ENCODE results near the gene CRIM1. TPM values are rescaled to one million over a fixed set of nuclear protein-coding genes. Genes with fewer than 3 reads are reported as not detected.

The CRIM1 gene
- total RNA-seq, 1 donor from 2014 or later, result 273 TPM

DNA sequence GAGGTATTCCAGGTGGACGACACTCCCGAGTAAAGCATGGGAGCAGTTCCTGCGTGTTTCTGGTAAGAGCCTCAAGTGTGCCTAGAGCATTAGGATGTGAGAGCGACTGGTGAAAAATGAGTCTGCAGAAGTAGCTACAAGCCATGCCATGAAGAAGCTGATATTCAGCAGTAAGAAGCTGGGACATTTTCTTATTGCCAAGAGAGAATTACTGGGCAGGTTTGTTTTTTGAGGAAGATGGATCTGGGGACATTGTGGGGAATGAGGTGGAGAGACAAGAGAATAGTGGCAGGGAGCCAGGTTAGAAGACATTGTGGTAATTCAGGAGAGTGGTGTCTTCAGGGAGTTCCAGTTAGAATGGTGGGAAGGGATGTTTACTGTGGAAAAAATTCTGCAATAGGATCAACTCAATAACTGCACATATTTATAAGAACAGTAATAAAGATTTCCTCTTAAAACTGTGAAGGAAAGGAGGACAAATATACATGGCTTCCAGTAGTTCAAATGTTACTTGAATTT lies 38.2 kb downstream of the CRIM1 start:
- peak overlapping the region in 1 of 2 donors; percentile 34 for H3K27ac ChIP-seq
- no peaks in the 10 kb centered on the region for H3K9me3 ChIP-seq
- no peaks in the 10 kb centered on the region for H3K27me3 ChIP-seq
- peaks cover 0 to 34% of the 10 kb centered on the region in 2 donors for H3K4me1 ChIP-seq
- intact Hi-C loops (cut with DNase I), result no loop called here
- TF ChIP-seq, protein P1, sequence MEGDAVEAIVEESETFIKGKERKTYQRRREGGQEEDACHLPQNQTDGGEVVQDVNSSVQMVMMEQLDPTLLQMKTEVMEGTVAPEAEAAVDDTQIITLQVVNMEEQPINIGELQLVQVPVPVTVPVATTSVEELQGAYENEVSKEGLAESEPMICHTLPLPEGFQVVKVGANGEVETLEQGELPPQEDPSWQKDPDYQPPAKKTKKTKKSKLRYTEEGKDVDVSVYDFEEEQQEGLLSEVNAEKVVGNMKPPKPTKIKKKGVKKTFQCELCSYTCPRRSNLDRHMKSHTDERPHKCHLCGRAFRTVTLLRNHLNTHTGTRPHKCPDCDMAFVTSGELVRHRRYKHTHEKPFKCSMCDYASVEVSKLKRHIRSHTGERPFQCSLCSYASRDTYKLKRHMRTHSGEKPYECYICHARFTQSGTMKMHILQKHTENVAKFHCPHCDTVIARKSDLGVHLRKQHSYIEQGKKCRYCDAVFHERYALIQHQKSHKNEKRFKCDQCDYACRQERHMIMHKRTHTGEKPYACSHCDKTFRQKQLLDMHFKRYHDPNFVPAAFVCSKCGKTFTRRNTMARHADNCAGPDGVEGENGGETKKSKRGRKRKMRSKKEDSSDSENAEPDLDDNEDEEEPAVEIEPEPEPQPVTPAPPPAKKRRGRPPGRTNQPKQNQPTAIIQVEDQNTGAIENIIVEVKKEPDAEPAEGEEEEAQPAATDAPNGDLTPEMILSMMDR (IDR thresholded peaks at IDR 0.05), result no peak
- DNase-seq (ENCODE audit: low spot score in 2 of 2), result no peak
- H3K36me3 ChIP-seq, result peaks cover 10 to 13% of the 10 kb centered on the region in 2 donors
- no peak overlapping the region for H3K4me3 ChIP-seq

DNA sequence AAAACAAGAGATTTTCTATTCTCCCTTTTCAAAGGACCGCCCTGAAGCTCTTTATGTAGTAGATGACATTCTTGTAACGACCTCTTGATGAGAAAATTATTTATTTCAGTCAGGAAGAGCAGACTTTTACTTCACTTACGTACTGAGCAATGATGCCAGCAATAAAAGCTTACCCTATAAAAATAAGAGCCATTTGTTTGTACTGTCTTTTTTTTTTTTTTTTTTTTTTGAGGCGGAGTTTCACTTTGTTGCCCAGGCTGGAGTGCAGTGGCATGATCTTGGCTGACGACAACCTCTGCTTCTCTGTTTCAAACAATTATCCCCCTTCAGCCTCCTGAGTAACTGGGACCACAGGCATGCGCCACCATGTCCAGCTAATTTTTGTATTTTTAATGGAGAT lies 39.2 kb downstream of the CRIM1 start:
- H3K9me3 ChIP-seq, result no peaks in the 10 kb centered on the region
- H3K27me3 ChIP-seq, result no peaks in the 10 kb centered on the region
- H3K4me1 ChIP-seq, result peaks cover 0 to 26% of the 10 kb centered on the region in 2 donors
- peak overlapping the region; percentile 39 to 77 for H3K27ac ChIP-seq
- H3K4me3 ChIP-seq, result no peak overlapping the region
- DNase-seq (ENCODE audit: low spot score in 2 of 2), result no peak
- H3K36me3 ChIP-seq, result peaks cover 10 to 13% of the 10 kb centered on the region in 2 donors
- TF ChIP-seq, protein P1 (IDR thresholded peaks at IDR 0.05), result no peak
- intact Hi-C loops (cut with DNase I), result no loop called here

DNA sequence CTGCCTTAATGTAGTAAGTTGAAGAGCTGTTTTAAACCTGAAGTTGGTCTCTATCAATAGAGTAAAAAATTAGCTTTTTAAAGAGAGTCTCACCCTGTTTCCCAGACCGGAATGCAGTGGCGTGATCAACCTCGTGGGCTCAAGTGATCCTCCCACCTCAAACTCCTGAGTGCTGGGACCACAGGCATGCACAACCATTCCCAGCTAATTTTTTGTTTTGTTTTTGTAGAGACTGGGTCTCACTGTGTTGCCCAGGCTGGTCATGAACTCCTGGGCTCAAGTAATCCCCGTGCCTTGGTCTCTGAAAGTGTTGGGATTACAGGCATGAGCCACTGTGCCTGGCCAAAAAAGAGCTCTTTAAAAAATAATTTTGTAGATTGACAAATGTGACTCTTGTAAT lies 40.3 kb downstream of the CRIM1 start:
- DNase-seq (ENCODE audit: low spot score in 2 of 2), result no peak
- peaks cover 0 to 34% of the 10 kb centered on the region in 2 donors for H3K4me1 ChIP-seq
- peak overlapping the region; percentile 39 to 77 for H3K27ac ChIP-seq
- intact Hi-C loops (cut with DNase I), result no loop called here
- peaks cover 10 to 13% of the 10 kb centered on the region in 2 donors for H3K36me3 ChIP-seq
- TF ChIP-seq, protein P1 (IDR thresholded peaks at IDR 0.05), result no peak
- no peak overlapping the region for H3K4me3 ChIP-seq
- H3K27me3 ChIP-seq, result no peaks in the 10 kb centered on the region
- H3K9me3 ChIP-seq, result no peaks in the 10 kb centered on the region

DNA sequence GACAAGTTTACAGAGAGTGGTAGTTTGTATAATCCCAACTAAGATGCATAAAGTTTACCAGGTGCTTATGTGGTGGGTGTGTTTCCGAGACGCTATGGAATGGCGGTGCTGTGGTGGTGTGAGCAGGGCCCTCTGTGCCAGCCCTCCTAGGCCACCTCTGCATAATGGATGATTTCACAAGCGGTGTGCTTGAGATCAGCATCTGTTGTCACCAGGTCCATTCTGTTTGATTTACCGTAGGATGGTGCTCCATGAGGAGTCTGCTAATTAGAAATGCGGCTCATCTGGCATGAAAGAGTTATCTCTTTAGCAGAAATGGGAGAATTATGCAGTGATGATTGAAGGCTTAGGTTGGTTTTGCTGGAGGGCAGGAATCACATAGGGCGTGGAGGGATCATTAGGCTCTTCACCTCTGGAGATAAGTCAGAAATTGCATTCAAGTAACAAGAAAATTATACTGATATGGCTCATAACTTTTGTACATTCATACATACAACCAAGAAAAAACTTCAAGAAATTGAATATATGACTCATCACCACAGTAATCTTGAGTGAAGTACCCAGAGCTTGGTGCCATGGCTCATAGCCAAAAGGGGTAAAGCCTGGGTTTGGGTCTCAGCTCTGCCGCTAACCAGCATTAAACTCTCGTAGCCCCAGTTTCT lies 41.4 kb downstream of the CRIM1 start:
- TF ChIP-seq, protein P1 (IDR thresholded peaks at IDR 0.05), result no peak
- Histone ChIP-seq H3K27me3 (no peaks in the 10 kb centered on the region), H3K4me1 (peaks cover 0 to 40% of the 10 kb centered on the region in 2 donors), H3K27ac (no peak overlapping the region), H3K9me3 (no peaks in the 10 kb centered on the region), H3K36me3 (peaks cover 10 to 13% of the 10 kb centered on the region in 2 donors), H3K4me3 (no peak overlapping the region)
- intact Hi-C loops (cut with DNase I), result no loop called here
- DNase-seq (ENCODE audit: low spot score in 2 of 2), result no peak

DNA sequence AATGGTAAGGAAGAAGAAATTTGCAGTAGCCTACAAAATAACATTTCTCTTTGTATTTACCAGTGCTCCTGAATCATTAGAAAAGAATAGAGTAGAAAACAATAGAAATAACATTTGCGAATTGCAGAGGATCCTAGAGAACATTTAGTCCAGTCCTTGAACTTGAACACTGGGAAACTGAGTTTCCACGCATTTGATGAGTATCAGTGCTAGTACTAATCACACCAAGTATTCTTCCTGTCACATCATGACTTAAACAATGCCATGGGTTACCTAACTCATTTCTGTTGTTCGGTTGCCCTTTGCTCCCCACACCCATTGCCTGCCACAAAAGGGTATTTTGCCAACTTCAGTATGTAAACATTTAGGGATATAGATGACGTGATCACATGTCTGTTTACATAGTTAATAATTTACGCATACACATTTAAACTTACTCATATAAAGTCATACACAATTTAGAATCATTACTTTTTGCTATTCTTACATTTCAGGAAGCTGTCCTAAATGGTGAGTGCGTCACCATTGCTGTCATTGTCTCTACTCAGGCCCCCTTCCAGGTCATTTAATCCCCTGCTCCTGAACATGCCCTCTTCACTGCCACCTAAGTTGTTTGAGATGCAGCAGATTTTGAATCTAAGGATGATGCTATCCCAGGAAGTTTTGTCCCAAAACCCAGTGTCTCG lies 42.3 kb downstream of the CRIM1 start:
- no peak overlapping the region for H3K27ac ChIP-seq
- DNase-seq (ENCODE audit: low spot score in 2 of 2), result no peak
- H3K9me3 ChIP-seq, result no peaks in the 10 kb centered on the region
- intact Hi-C loops (cut with DNase I), result no loop called here
- TF ChIP-seq, protein P1 (IDR thresholded peaks at IDR 0.05), result no peak
- H3K27me3 ChIP-seq, result no peaks in the 10 kb centered on the region
- no peak overlapping the region for H3K4me3 ChIP-seq
- peaks cover 10 to 13% of the 10 kb centered on the region in 2 donors for H3K36me3 ChIP-seq
- H3K4me1 ChIP-seq, result peaks cover 0 to 37% of the 10 kb centered on the region in 2 donors

Data from ascending aorta (tissue), 2 donors.